DOHH2 (cell line): ENCODE measurements around the gene LYPD6B.

Experiments used
- H3F3A ChIP-seq: fragments of 200-600 bp; sonication (generic), shearing (Covaris generic); 2 replicates; pipeline ENCODE4 v1.6.0; 2016; ENCODE audit warnings: antibody characterized with exemption, mild to moderate bottlenecking; ENCODE audit not compliant: control insufficient read depth, insufficient read depth
- H3K27ac ChIP-seq: fragments of 200-600 bp; sonication (generic); 2 replicates; pipeline ENCODE4 v1.5.1; 2014; ENCODE audit warnings: low read depth, mild to moderate bottlenecking, low read length, moderate library complexity
- H3K27me3 ChIP-seq: fragments of 200-600 bp; sonication (generic); 2 replicates; pipeline ENCODE4 v1.6.1; 2014; ENCODE audit warnings: mild to moderate bottlenecking, low read length, mixed read lengths; ENCODE audit not compliant: control insufficient read depth
- H3K36me3 ChIP-seq: fragments of 200-600 bp; sonication (generic); 2 replicates; pipeline ENCODE4 v1.6.1; 2014; ENCODE audit warnings: mild to moderate bottlenecking, low read length, moderate library complexity, mixed read lengths; ENCODE audit not compliant: control insufficient read depth
- H3K4me1 ChIP-seq: fragments of 200-600 bp; sonication (generic); 2 replicates; pipeline ENCODE4 v1.6.1; 2014; ENCODE audit warnings: mild to moderate bottlenecking, low read length, mixed read lengths; ENCODE audit not compliant: control insufficient read depth
- H3K4me2 ChIP-seq: fragments of 200-600 bp; sonication (generic); 2 replicates; pipeline ENCODE4 v1.6.0; 2014; ENCODE audit warnings: mild to moderate bottlenecking, low read length, moderate library complexity
- H3K4me3 ChIP-seq: fragments of 200-600 bp; sonication (generic); 2 replicates; pipeline ENCODE4 v1.5.1; 2014; ENCODE audit warnings: mild to moderate bottlenecking, low read length, mixed read lengths
- H3K79me2 ChIP-seq: fragments of 200-600 bp; sonication (generic); 2 replicates; pipeline ENCODE4 v1.6.1; 2014; ENCODE audit warnings: mild to moderate bottlenecking, low read length, mixed read lengths; ENCODE audit not compliant: control insufficient read depth
- H3K9me2 ChIP-seq: fragments of 200-600 bp; sonication (generic); replicated peaks from 2 replicates; pipeline ENCODE4 v1.6.1; 2014; ENCODE audit warnings: mild to moderate bottlenecking, low read length, mixed read lengths; ENCODE audit not compliant: control insufficient read depth
- H3K9me3 ChIP-seq: fragments of 200-600 bp; sonication (generic); 2 replicates; pipeline ENCODE4 v1.6.1; 2014; ENCODE audit warnings: antibody characterized with exemption, low read length, mixed read lengths; ENCODE audit not compliant: control insufficient read depth, insufficient read depth
- H4K20me1 ChIP-seq: fragments of 200-600 bp; sonication (generic); 2 replicates; pipeline ENCODE4 v1.6.0; 2014; ENCODE audit warnings: low read depth, mild to moderate bottlenecking, antibody characterized with exemption, low read length, moderate library complexity; ENCODE audit not compliant: control insufficient read depth, insufficient read depth
- CTCF ChIP-seq: fragments of 200-600 bp; sonication (generic); IDR thresholded peaks from one replicate; pipeline ENCODE4 v1.5.1; 2014; ENCODE audit warnings: antibody characterized with exemption, mild to moderate bottlenecking, low read depth, low read length; ENCODE audit not compliant: poor library complexity, severe bottlenecking
- EZH2phosphoT487 ChIP-seq: fragments of 200-600 bp; sonication (generic); IDR thresholded peaks from 2 replicates; pipeline ENCODE4 v1.6.1; 2017; ENCODE audit warnings: borderline replicate concordance, mild to moderate bottlenecking, antibody characterized with exemption, low read length, moderate library complexity, mixed read lengths

Gene LYPD6B

GRCh38 chr2:149180226-149180875 lies 141.9 kb downstream of the LYPD6B start:
- TF ChIP-seq CTCF = no peak
- TF ChIP-seq EZH2phosphoT487 = no peak
- no peak overlapping the region for H3K4me2 ChIP-seq

GRCh38 chr2:149183187-149183586 lies 144.7 kb downstream of the LYPD6B start:
- H3F3A ChIP-seq = no peaks in the 10 kb centered on the region
- no peaks in the 10 kb centered on the region for H3K79me2 ChIP-seq
- no peak for TF ChIP-seq EZH2phosphoT487
- no peak for TF ChIP-seq CTCF
- H3K9me3 ChIP-seq = no peaks in the 10 kb centered on the region
- no peak overlapping the region for H3K27ac ChIP-seq
- H3K27me3 ChIP-seq = no peaks in the 10 kb centered on the region
- H3K4me3 ChIP-seq = no peak overlapping the region
- no peak overlapping the region for H3K4me2 ChIP-seq
- no peaks in the 10 kb centered on the region for H3K9me2 ChIP-seq
- H3K36me3 ChIP-seq = no peaks in the 10 kb centered on the region
- peaks cover 13% of the 10 kb centered on the region for H3K4me1 ChIP-seq
- no peaks in the 10 kb centered on the region for H4K20me1 ChIP-seq

More at GRCh38 chr2:149180226-149180875, 141.9 kb downstream of the LYPD6B start:
- Histone ChIP-seq H3K36me3 (no peaks in the 10 kb centered on the region), H3K27ac (no peak overlapping the region), H3K9me2 (no peaks in the 10 kb centered on the region), H3F3A (no peaks in the 10 kb centered on the region), H3K79me2 (no peaks in the 10 kb centered on the region), H3K9me3 (no peaks in the 10 kb centered on the region), H3K4me1 (no peaks in the 10 kb centered on the region), H4K20me1 (no peaks in the 10 kb centered on the region), H3K4me3 (no peak overlapping the region), H3K27me3 (no peaks in the 10 kb centered on the region)

- Histone ChIP-seq H3K9me2 (no peaks in the 10 kb centered on the region), H3K36me3 (0 out of 2 replicates have a peak, but pooled peaks cover 3% of the 10 kb centered on the region), H3K79me2 (no peaks in the 10 kb centered on the region), H3K4me3 (no peak overlapping the region), H3K4me1 (peaks cover 13% of the 10 kb centered on the region), H3K4me2 (no peak overlapping the region), H4K20me1 (no peaks in the 10 kb centered on the region), H3K27me3 (no peaks in the 10 kb centered on the region), H3K27ac (no peak overlapping the region), H3F3A (no peaks in the 10 kb centered on the region), H3K9me3 (no peaks in the 10 kb centered on the region)
- TF ChIP-seq EZH2phosphoT487 = no peak
- no peak for TF ChIP-seq CTCF
These were observed 146.5 kb downstream of the LYPD6B start for GRCh38 chr2:149184991-149185390.
